ENCODE data around the gene NAALADL2.

- TF ChIP-seq CTCF (IDR thresholded peaks at IDR 0.05 in 4 of 5, conservative IDR thresholded peaks at IDR 0.05 in 1 of 5) (no peak), POLR2A (IDR thresholded peaks at IDR 0.05) (no peak)
Measured at GRCh38 chr3:174846055-174846454, 13.1 kb upstream of the NAALADL2 start.

Data from gastrocnemius medialis (tissue), 4 donors.